ENCODE data around the gene SUPV3L1.

Gene SUPV3L1

DNA sequence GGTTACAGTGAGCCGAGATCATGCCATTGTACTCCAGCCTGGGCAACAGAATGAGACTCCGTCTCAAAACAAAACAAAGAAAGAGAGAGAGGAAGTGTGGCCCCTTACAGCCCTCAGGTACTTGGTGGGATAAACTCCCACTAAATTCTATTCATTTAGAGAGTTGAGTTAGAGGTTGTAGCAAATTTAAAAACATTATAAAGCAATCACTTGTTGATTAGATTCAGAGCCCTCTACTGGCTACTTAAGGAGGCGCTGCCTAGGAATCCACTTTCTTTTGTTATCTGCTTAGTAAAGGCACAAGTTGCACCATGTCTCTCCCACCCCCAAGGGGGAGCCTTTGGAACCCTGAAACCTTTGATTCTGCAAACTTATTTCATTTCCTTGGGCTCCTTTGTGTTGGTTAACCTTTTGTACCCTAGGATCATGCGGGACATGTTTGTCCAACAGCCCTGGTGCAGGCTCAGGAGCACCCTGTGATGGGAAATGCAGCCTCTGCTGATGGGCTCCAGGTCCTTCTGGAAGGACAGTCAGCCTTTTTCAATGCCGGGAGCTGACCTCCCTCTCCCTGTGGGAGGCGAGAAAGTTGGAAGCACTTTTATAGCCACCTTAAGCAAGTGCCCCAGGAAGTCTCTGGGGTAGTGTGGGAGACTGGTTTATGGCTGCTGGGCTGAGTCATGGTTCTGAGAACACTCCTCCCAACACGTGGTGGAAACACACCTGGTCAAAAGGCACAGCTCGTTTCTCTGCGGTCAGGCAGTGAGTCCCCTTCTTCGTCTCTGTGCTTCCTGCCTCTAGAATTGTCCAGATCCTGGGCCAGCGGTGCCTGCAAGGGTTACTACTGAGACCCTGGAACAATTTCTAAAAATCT lies 42.4 kb downstream of the SUPV3L1 start:
- Histone ChIP-seq H3K27ac (ENCODE audit: low read depth, low read length) (no peak overlapping the region), H3F3A (ENCODE audit: control insufficient read depth, insufficient read depth) (0 out of 2 replicates have a peak, but pooled peaks cover 4% of the 10 kb centered on the region), H3K27me3 (ENCODE audit: control insufficient read depth, low read length) (no peaks in the 10 kb centered on the region)

GRCh38 chr10:69223028-69223342 lies 43.0 kb downstream of the SUPV3L1 start:
- Histone ChIP-seq H4K20me1 (ENCODE audit: control insufficient read depth, insufficient read depth, low read depth, low read length) (no peaks in the 10 kb centered on the region), H3F3A (ENCODE audit: control insufficient read depth, insufficient read depth) (0 out of 2 replicates have a peak, but pooled peaks cover 4% of the 10 kb centered on the region), H3K27me3 (ENCODE audit: control insufficient read depth, low read length) (no peaks in the 10 kb centered on the region), H3K4me1 (ENCODE audit: control insufficient read depth, low read length) (peaks cover 14% of the 10 kb centered on the region), H3K9me3 (ENCODE audit: control insufficient read depth, insufficient read depth, low read length) (no peaks in the 10 kb centered on the region), H3K27ac (ENCODE audit: low read depth, low read length) (no peak overlapping the region), H3K4me3 (ENCODE audit: low read length) (no peak overlapping the region; the same call in 1 of the 2 replicates), H3K9me2 (replicated peaks; ENCODE audit: control insufficient read depth, low read length) (no peaks in the 10 kb centered on the region), H3K79me2 (ENCODE audit: control insufficient read depth, low read length) (no peaks in the 10 kb centered on the region), H3K4me2 (ENCODE audit: low read length) (peak overlapping the region; percentile 59), H3K36me3 (ENCODE audit: control insufficient read depth, low read length) (no peaks in the 10 kb centered on the region)
- no peak for TF ChIP-seq EZH2phosphoT487 (IDR thresholded peaks at IDR 0.05; ENCODE audit: borderline replicate concordance, low read length)
- TF ChIP-seq, protein P1, sequence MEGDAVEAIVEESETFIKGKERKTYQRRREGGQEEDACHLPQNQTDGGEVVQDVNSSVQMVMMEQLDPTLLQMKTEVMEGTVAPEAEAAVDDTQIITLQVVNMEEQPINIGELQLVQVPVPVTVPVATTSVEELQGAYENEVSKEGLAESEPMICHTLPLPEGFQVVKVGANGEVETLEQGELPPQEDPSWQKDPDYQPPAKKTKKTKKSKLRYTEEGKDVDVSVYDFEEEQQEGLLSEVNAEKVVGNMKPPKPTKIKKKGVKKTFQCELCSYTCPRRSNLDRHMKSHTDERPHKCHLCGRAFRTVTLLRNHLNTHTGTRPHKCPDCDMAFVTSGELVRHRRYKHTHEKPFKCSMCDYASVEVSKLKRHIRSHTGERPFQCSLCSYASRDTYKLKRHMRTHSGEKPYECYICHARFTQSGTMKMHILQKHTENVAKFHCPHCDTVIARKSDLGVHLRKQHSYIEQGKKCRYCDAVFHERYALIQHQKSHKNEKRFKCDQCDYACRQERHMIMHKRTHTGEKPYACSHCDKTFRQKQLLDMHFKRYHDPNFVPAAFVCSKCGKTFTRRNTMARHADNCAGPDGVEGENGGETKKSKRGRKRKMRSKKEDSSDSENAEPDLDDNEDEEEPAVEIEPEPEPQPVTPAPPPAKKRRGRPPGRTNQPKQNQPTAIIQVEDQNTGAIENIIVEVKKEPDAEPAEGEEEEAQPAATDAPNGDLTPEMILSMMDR (IDR thresholded peaks at IDR 0.05; ENCODE audit: low read depth, low read length, poor library complexity, severe bottlenecking), result no peak

More for the DNA sequence above, 42.4 kb downstream of the SUPV3L1 start:
- Histone ChIP-seq H3K9me3 (ENCODE audit: control insufficient read depth, insufficient read depth, low read length) (no peaks in the 10 kb centered on the region), H4K20me1 (ENCODE audit: control insufficient read depth, insufficient read depth, low read depth, low read length) (no peaks in the 10 kb centered on the region), H3K36me3 (ENCODE audit: control insufficient read depth, low read length) (no peaks in the 10 kb centered on the region), H3K4me1 (ENCODE audit: control insufficient read depth, low read length) (peaks cover 14% of the 10 kb centered on the region), H3K9me2 (replicated peaks; ENCODE audit: control insufficient read depth, low read length) (no peaks in the 10 kb centered on the region), H3K4me3 (ENCODE audit: low read length) (peak overlapping the region; percentile 34), H3K4me2 (ENCODE audit: low read length) (peak overlapping the region; percentile 59), H3K79me2 (ENCODE audit: control insufficient read depth, low read length) (no peaks in the 10 kb centered on the region)
- TF ChIP-seq, protein P1 (IDR thresholded peaks at IDR 0.05; ENCODE audit: low read depth, low read length, poor library complexity, severe bottlenecking), result peak; percentile 83
- no peak for TF ChIP-seq EZH2phosphoT487 (IDR thresholded peaks at IDR 0.05; ENCODE audit: borderline replicate concordance, low read length)

DNA sequence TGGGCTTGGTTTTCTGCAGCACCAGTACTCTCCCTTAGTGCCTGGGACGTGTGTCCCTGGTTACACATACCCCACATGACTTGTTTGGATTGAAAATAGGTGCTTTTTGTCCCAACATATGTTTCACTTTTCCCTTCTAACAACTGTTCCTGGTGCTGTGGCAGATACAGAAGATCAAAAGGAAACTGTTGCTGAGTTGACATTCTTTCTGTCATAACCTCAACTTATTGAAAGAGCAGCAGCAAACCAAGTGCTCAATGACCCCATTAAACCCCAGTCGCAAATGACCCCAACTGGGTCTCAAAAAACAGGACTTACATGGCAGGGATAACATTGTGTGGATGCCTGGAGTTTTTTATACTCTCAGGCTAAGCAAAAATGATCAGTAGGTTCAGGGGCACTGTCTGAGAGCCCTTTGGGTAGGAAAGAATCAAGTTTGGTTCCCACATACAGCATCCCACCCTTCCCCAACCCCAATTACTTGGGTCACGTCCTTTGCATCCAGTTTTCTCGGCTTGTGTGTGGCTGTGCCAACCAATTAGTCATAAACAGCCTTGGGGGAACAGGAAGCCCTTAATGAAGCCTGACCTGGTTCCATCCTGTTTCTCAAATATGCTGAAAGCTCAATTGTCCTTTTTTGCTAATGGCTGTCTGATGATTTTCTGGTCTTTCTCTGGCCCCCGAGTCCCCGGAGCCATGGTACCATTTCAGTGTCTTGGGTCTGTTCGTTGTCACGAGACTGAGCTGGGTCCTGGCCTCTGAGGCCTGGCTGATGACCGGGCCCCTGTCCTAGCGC lies 45.0 kb downstream of the SUPV3L1 start:
- no peaks in the 10 kb centered on the region for H3K27me3 ChIP-seq (ENCODE audit: control insufficient read depth, low read length)
- H4K20me1 ChIP-seq (ENCODE audit: control insufficient read depth, insufficient read depth, low read depth, low read length), result no peaks in the 10 kb centered on the region
- no peak for TF ChIP-seq EZH2phosphoT487 (IDR thresholded peaks at IDR 0.05; ENCODE audit: borderline replicate concordance, low read length)
- TF ChIP-seq, protein P1 (IDR thresholded peaks at IDR 0.05; ENCODE audit: low read depth, low read length, poor library complexity, severe bottlenecking), result no peak
- no peaks in the 10 kb centered on the region for H3K9me2 ChIP-seq (replicated peaks; ENCODE audit: control insufficient read depth, low read length)
- no peaks in the 10 kb centered on the region for H3K36me3 ChIP-seq (ENCODE audit: control insufficient read depth, low read length)
- no peak overlapping the region for H3K4me2 ChIP-seq (ENCODE audit: low read length)
- no peaks in the 10 kb centered on the region for H3K9me3 ChIP-seq (ENCODE audit: control insufficient read depth, insufficient read depth, low read length)
- no peak overlapping the region for H3K4me3 ChIP-seq (ENCODE audit: low read length)
- no peaks in the 10 kb centered on the region for H3K79me2 ChIP-seq (ENCODE audit: control insufficient read depth, low read length)
- 0 out of 2 replicates have a peak, but pooled peaks cover 4% of the 10 kb centered on the region for H3F3A ChIP-seq (ENCODE audit: control insufficient read depth, insufficient read depth)
- H3K4me1 ChIP-seq (ENCODE audit: control insufficient read depth, low read length), result peaks cover 19% of the 10 kb centered on the region
- H3K27ac ChIP-seq (ENCODE audit: low read depth, low read length), result no peak overlapping the region
